Pericardium fibroblast (primary cell): Measurements from ENCODE around the gene RAX2. TPM values are rescaled to one million over a fixed set of nuclear protein-coding genes. Genes with fewer than 3 reads are reported as not detected.

Experiments used
- total RNA-seq: library from RNA; depleted of rRNA; stranded (reverse); fragments of >200 nt; gene quantifications from 2 replicates; pipeline ENCODE4 v1.2.3, GENCODE V29; 2015

Gene RAX2
- not detected in 2 replicates for total RNA-seq

GRCh38 chr19:3771906-3772455 is at the start of gene RAX2:
Gene RAX2, minus strand, starts transcription at chr19:3772228. Its CDS starts 486 bp downstream, at chr19:3771742.

DNA sequence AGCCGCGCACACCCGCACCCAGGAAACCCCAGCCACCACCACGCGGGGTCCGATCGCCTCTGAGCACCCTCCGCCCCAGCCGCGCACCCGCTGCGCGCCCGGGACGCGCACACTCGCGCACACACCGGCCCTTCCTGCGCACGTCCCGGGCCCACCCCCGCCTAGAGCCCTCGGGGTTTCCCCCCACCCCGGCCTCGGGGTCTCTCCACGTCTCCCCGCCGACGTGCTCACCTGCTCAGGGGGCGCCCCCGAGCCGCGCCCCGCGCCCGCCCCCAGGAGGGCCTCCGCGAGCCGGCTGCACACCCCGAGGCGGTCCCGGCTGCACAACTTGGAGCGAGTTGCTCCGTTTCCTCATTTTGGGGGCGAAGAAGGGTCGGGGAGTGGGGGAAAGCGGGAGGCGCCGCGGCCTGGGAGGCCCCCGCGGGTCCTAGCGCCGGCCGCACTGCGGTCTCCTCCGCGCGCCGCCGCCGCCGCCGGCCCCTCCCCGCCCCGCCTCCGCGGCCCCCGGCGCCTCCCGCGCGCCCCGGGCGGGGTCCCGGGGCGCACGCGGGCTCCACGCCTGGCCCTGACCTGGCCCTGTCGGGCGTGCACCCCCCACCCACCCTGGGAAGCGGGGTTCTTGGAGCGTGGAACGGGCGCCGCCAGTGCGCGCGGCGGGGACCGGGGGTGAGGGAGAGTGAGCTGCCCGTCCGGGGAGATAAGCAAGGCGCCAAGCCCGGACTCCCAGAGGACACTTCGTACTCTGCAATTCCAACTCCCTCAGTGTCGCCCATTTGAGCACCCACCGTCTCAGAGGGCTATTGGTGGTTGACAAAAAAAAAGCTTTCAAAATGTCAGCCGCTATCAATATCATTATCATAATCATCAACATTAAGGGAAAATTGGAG is 14.2 kb upstream of the RAX2 start, which contains the start of gene MATK:
Gene MATK (minus strand): TSS at position 444 of the 887 bp plus-strand sequence. CDS start 1,246 bp downstream, outside the sequence.

GRCh38 chr19:3762501-3763459 is 9.2 kb downstream of the RAX2 start, which contains the start of gene MRPL54:
Gene MRPL54, plus strand, starts transcription at chr19:3762682. Its CDS starts 19 bp downstream, at chr19:3762701.

DNA sequence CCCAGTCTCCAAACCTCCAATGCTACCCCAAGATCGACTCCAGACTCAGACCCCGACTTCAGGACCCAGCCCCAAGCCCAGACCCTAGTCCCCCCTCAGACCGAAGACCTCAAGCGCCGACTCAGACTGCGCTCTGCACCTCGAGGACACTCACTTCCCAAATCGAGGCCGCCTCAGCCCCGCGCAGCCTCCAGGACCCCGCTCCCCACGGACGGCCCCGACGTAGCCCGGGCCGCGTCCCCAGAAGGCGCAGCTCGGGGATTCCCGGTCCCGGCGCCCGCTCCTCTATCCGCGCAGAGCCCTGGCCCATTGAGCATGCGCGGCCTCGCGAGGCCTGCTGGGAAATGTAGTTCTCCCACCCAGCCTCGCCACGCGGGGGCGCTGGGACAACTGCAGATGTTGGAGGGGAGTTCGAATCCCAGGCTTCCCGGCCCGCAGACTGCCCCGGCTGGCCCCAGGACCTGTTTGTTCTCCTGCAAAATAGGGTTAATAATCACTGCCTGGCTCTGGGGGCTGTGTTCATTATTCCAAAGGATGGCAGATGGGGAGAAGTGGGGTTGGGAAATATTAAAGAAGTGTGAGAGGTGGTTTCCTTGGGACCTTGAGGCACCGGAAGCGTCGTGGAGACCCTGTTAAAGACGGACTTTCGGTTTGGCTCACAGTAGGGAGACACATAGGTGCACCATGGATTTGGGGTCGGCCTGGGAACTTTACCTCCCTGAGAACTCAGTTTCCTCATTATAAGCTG is 10.5 kb downstream of the RAX2 start, which contains the start of gene APBA3:
Gene APBA3 (minus strand): TSS at position 311 of the 748 bp plus-strand sequence. CDS start 1,428 bp downstream, outside the sequence.

Other genes with a start within 250 kb of the RAX2 start
- gene TEKTIP1, start 233.1 kb downstream of the RAX2 start, total RNA-seq: not detected in 2 replicates
- gene MFSD12, start 214.6 kb downstream of the RAX2 start, total RNA-seq: 56.2 and 65.9 TPM in 2 replicates
- 92.5 and 95.8 TPM in 2 replicates for gene HMG20B, start 199.3 kb downstream of the RAX2 start, total RNA-seq
- 0.12 and 0.34 TPM in 2 replicates for gene GIPC3, start 186.8 kb downstream of the RAX2 start, total RNA-seq
- 0.47 and 1.4 TPM in 2 replicates for gene TBXA2R, start 165.4 kb downstream of the RAX2 start, total RNA-seq
- 21.6 and 23.5 TPM in 2 replicates for gene CACTIN, start 145.4 kb downstream of the RAX2 start, total RNA-seq
- 37.3 and 42.4 TPM in 2 replicates for gene PIP5K1C, start 71.8 kb downstream of the RAX2 start, total RNA-seq
- not detected in 2 replicates for gene TJP3, start 63.8 kb downstream of the RAX2 start, total RNA-seq
- 21.4 and 25.8 TPM in 2 replicates for gene APBA3, start 10.5 kb downstream of the RAX2 start, total RNA-seq
- gene MRPL54, start 9.5 kb downstream of the RAX2 start, total RNA-seq: 45.7 and 68.4 TPM in 2 replicates
- not detected in 2 replicates for gene MATK, start 14.2 kb upstream of the RAX2 start, total RNA-seq
- gene ZFR2, start 96.8 kb upstream of the RAX2 start, total RNA-seq: not detected in 2 replicates
- gene ATCAY, start 108.5 kb upstream of the RAX2 start, total RNA-seq: not detected in 2 replicates
- 0.26 TPM in 1 of 2 replicates, not detected in the other for gene NMRK2, start 160.8 kb upstream of the RAX2 start, total RNA-seq
- 68.3 and 81.7 TPM in 2 replicates for gene DAPK3, start 198.9 kb upstream of the RAX2 start, total RNA-seq
- 3,007 and 5,415 TPM in 2 replicates for gene EEF2, start 213.2 kb upstream of the RAX2 start, total RNA-seq
- gene PIAS4, start 235.5 kb upstream of the RAX2 start, total RNA-seq: 12.7 and 14.6 TPM in 2 replicates